ENCODE data around the gene GYPC.

DNA sequence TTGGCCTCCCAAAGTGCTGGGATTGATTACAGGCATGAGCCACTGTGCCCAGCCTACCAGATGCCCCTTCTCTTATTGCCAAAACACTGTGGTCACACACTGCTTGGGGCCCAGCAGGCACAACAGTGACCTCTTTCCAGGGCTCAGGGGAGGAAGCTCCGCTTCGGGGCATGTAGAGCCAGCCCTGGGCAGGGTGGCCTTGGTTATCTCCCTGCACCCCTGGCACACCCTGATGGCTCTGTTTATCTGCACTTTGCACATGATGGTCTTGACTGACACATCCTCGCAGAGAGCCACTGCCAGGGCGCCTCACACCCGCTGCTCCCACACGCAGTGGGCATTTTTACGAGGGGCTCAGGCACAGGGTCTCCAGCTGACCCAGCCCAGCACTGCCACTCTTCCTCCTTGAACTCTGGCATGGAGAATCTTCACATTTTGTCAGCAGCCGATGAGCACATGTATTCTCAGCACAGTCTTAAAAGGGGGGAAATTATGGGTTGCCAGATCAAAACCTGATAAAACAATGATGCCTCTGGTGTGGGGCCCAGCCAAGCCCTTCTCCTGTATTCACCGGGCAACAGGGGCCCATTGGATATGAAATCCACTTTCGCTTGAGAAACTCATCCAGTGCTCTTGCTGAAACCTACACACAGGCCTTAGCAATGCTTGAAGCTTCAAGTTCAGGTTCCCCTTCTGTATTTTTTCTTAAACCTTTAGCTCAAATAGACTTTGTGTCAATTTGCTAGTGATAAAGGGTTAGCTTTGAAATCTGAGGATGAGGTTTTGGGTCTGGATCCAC, 5.9 kb downstream of the GYPC start:
- TF ChIP-seq, protein P1, sequence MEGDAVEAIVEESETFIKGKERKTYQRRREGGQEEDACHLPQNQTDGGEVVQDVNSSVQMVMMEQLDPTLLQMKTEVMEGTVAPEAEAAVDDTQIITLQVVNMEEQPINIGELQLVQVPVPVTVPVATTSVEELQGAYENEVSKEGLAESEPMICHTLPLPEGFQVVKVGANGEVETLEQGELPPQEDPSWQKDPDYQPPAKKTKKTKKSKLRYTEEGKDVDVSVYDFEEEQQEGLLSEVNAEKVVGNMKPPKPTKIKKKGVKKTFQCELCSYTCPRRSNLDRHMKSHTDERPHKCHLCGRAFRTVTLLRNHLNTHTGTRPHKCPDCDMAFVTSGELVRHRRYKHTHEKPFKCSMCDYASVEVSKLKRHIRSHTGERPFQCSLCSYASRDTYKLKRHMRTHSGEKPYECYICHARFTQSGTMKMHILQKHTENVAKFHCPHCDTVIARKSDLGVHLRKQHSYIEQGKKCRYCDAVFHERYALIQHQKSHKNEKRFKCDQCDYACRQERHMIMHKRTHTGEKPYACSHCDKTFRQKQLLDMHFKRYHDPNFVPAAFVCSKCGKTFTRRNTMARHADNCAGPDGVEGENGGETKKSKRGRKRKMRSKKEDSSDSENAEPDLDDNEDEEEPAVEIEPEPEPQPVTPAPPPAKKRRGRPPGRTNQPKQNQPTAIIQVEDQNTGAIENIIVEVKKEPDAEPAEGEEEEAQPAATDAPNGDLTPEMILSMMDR (IDR thresholded peaks at IDR 0.05) = no peak
- TF ChIP-seq POLR2A (IDR thresholded peaks at IDR 0.05) (no peak), EP300 (IDR thresholded peaks at IDR 0.05) (no peak), POLR2AphosphoS5 (IDR thresholded peaks at IDR 0.05) (no peak)
